ENCODE data around the gene ACAN. TPM values are rescaled to one million over a fixed set of nuclear protein-coding genes. Genes with fewer than 3 reads are reported as not detected.

The ACAN gene
- polyA plus RNA-seq, 1 of the 3 experiments (the other 2 are of a cell fraction) = not detected

- ChIA-PET CTCF (interaction anchor here (0.7 to 1.5 kb wide), 2 partner anchors 9 to 27 kb away, joined by 3 to 4 read pairs; no protein-coding TSS in a partner anchor), POLR2A (interaction anchor here (0.6 kb wide), 1 partner anchor 226 kb away, joined by 3 read pairs; no protein-coding TSS in a partner anchor)
- Histone ChIP-seq H3K4me3 (ENCODE audit: low read depth in 2 of 2, low read length in 1 of 2) (no peak overlapping the region), H3K9me3 (no peaks in the 10 kb centered on the region), H3K79me2 (ENCODE audit: insufficient read depth) (no peaks in the 10 kb centered on the region), H3K4me1 (ENCODE audit: control insufficient read depth in 1 of 2, insufficient read depth in 2 of 2, low read depth in 1 of 2, low read length in 1 of 2) (no peaks in the 10 kb centered on the region), H3F3A (replicated peaks; ENCODE audit: insufficient read depth) (no peaks in the 10 kb centered on the region), H3K27ac (ENCODE audit: low read depth in 2 of 2, low read length in 1 of 2) (no peak overlapping the region), H4K20me1 (ENCODE audit: insufficient read depth) (no peaks in the 10 kb centered on the region), H3K36me3 (replicated peaks in 1 of 2; ENCODE audit: control insufficient read depth in 1 of 2, insufficient read depth in 2 of 2, low read length in 1 of 2) (no peaks in the 10 kb centered on the region), H3K4me2 (no peak overlapping the region), H3K9ac (no peak overlapping the region), H3K9me2 (no peaks in the 10 kb centered on the region), H2AFZ (ENCODE audit: low read depth) (no peak overlapping the region), H3K27me3 (ENCODE audit: insufficient read depth) (no peaks in the 10 kb centered on the region; the same call in 1 of the 2 replicates)
- TF ChIP-seq GATA2 (CRISPR knock-in tag; IDR thresholded peaks at IDR 0.05) = no peak
- no peak for TF ChIP-seq IRF3 (IDR thresholded peaks at IDR 0.05; ENCODE audit: low read depth, low read length)
- TF ChIP-seq GABPA (IDR thresholded peaks at IDR 0.05; ENCODE audit: low read depth) = no peak
- TF ChIP-seq NFIC (IDR thresholded peaks at IDR 0.05; ENCODE audit: borderline replicate concordance) = no peak
- TF ChIP-seq RFX5 (IDR thresholded peaks at IDR 0.05; ENCODE audit: low read length) = no peak
- TF ChIP-seq TAF1 (IDR thresholded peaks at IDR 0.05; ENCODE audit: borderline replicate concordance, low read depth, low read length) = no peak
- TF ChIP-seq, protein P1, sequence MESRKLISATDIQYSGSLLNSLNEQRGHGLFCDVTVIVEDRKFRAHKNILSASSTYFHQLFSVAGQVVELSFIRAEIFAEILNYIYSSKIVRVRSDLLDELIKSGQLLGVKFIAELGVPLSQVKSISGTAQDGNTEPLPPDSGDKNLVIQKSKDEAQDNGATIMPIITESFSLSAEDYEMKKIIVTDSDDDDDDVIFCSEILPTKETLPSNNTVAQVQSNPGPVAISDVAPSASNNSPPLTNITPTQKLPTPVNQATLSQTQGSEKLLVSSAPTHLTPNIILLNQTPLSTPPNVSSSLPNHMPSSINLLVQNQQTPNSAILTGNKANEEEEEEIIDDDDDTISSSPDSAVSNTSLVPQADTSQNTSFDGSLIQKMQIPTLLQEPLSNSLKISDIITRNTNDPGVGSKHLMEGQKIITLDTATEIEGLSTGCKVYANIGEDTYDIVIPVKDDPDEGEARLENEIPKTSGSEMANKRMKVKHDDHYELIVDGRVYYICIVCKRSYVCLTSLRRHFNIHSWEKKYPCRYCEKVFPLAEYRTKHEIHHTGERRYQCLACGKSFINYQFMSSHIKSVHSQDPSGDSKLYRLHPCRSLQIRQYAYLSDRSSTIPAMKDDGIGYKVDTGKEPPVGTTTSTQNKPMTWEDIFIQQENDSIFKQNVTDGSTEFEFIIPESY (IDR thresholded peaks at IDR 0.05; ENCODE audit: borderline replicate concordance, low read depth) = no peak
- TF ChIP-seq REST (IDR thresholded peaks at IDR 0.05; ENCODE audit: low read depth, low read length) = no peak
- no peak for TF ChIP-seq POLR2AphosphoS5 (IDR thresholded peaks at IDR 0.05; ENCODE audit: low read depth, low read length)
- no peak for TF ChIP-seq YY1 (IDR thresholded peaks at IDR 0.05; ENCODE audit: low read depth)
- TF ChIP-seq ELF1 (IDR thresholded peaks at IDR 0.05) = no peak
- no peak for TF ChIP-seq EZH2phosphoT487 (IDR thresholded peaks at IDR 0.05; ENCODE audit: borderline replicate concordance, low read depth)
- no peak for TF ChIP-seq PBX3 (IDR thresholded peaks at IDR 0.05)
- TF ChIP-seq FOSL2 (IDR thresholded peaks at IDR 0.05; ENCODE audit: borderline replicate concordance, low read depth) = no peak
- no peak for TF ChIP-seq RCOR1 (IDR thresholded peaks at IDR 0.05; ENCODE audit: low read length)
- TF ChIP-seq RXRA (IDR thresholded peaks at IDR 0.05; ENCODE audit: borderline replicate concordance, low read depth) = no peak
- no peak for TF ChIP-seq MEF2A (IDR thresholded peaks at IDR 0.05; ENCODE audit: borderline replicate concordance, low read depth)
- TF ChIP-seq, protein P2, sequence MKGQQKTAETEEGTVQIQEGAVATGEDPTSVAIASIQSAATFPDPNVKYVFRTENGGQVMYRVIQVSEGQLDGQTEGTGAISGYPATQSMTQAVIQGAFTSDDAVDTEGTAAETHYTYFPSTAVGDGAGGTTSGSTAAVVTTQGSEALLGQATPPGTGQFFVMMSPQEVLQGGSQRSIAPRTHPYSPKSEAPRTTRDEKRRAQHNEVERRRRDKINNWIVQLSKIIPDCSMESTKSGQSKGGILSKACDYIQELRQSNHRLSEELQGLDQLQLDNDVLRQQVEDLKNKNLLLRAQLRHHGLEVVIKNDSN (IDR thresholded peaks at IDR 0.05; ENCODE audit: borderline replicate concordance, low read depth) = no peak
- TF ChIP-seq SMC3 (IDR thresholded peaks at IDR 0.05; ENCODE audit: low read depth, low read length) = no peak
- no peak for DNase-seq
- WGBS (ENCODE audit: low lambda C conversion rate) = 76% methylated on average over 5 of the region's 21 CpGs
Observed at GRCh38 chr15:88843334-88843733, 40.1 kb downstream of the ACAN start.

Data from SK-N-SH (cell line).